ENCODE measurements around the gene RNF43.

The RNF43 gene

GRCh38 chr17:58390884-58391283 lies 26.4 kb downstream of the RNF43 start:
- Histone ChIP-seq H3K27ac (ENCODE audit: insufficient read depth in 1 of 2, low read depth in 1 of 2, low read length in 2 of 2, poor library complexity in 1 of 2, severe bottlenecking in 2 of 2) (no peak overlapping the region), H3K4me1 (ENCODE audit: control extremely low read depth in 1 of 4, control insufficient read depth in 4 of 4, insufficient read depth in 4 of 4, low read length in 3 of 4) (peaks cover 0 to 6% (median 0%) of the 10 kb centered on the region in 4 experiments), H3K27me3 (replicated peaks in 2 of 5; ENCODE audit: control insufficient read depth in 4 of 5, insufficient read depth in 5 of 5, low read length in 4 of 5) (no peaks in the 10 kb centered on the region), H3K9me3 (ENCODE audit: control extremely low read depth in 1 of 5, control insufficient read depth in 4 of 5, insufficient read depth in 2 of 5, low read depth in 1 of 5, low read length in 4 of 5) (peaks cover 0 to 1% (median 0%) of the 10 kb centered on the region in 5 experiments), H3K36me3 (ENCODE audit: control insufficient read depth in 4 of 4, insufficient read depth in 4 of 4, low read length in 3 of 4) (no peaks in the 10 kb centered on the region), H3K4me3 (ENCODE audit: control insufficient read depth in 1 of 7, extremely low read depth in 1 of 7, insufficient read depth in 4 of 7, low read depth in 2 of 7, low read length in 6 of 7) (no peak overlapping the region)
- CTCF ChIA-PET, result interaction anchor here (1.0 kb wide), 1 partner anchor 24 kb away, joined by 4 read pairs; no protein-coding TSS in a partner anchor
- WGBS (ENCODE audit: insufficient coverage), result 100% methylated on average over 1 of the region's 2 CpGs
- DNase-seq, result no peak
- POLR2A ChIA-PET, result no interaction called here

- DNase-seq, result no peak
- POLR2A ChIA-PET, result no interaction called here
- Histone ChIP-seq H3K4me3 (ENCODE audit: control insufficient read depth in 1 of 7, extremely low read depth in 1 of 7, insufficient read depth in 4 of 7, low read depth in 2 of 7, low read length in 6 of 7) (no peak overlapping the region), H3K36me3 (ENCODE audit: control insufficient read depth in 4 of 4, insufficient read depth in 4 of 4, low read length in 3 of 4) (no peaks in the 10 kb centered on the region), H3K27ac (ENCODE audit: insufficient read depth in 1 of 2, low read depth in 1 of 2, low read length in 2 of 2, poor library complexity in 1 of 2, severe bottlenecking in 2 of 2) (no peak overlapping the region), H3K27me3 (replicated peaks in 2 of 5; ENCODE audit: control insufficient read depth in 4 of 5, insufficient read depth in 5 of 5, low read length in 4 of 5) (no peaks in the 10 kb centered on the region), H3K4me1 (ENCODE audit: control extremely low read depth in 1 of 4, control insufficient read depth in 4 of 4, insufficient read depth in 4 of 4, low read length in 3 of 4) (peaks cover 0 to 15% (median 5%) of the 10 kb centered on the region in 4 experiments), H3K9me3 (ENCODE audit: control extremely low read depth in 1 of 5, control insufficient read depth in 4 of 5, insufficient read depth in 2 of 5, low read depth in 1 of 5, low read length in 4 of 5) (peaks cover 0 to 1% (median 0%) of the 10 kb centered on the region in 5 experiments)
- CTCF ChIA-PET, result interaction anchor here (1.3 kb wide), 1 partner anchor 65 kb away, joined by 3 read pairs; no protein-coding TSS in a partner anchor
- 100% methylated on average over 3 of the region's 3 CpGs for WGBS (ENCODE audit: insufficient coverage)
Measured at GRCh38 chr17:58388302-58389190, 28.8 kb downstream of the RNF43 start.

GRCh38 chr17:58387834-58388233 lies 29.5 kb downstream of the RNF43 start:
- no peak overlapping the region for H3K27ac ChIP-seq (ENCODE audit: insufficient read depth in 1 of 2, low read depth in 1 of 2, low read length in 2 of 2, poor library complexity in 1 of 2, severe bottlenecking in 2 of 2)
- H3K27me3 ChIP-seq (replicated peaks in 2 of 5; ENCODE audit: control insufficient read depth in 4 of 5, insufficient read depth in 5 of 5, low read length in 4 of 5), result no peaks in the 10 kb centered on the region
- peaks cover 0 to 15% (median 5%) of the 10 kb centered on the region in 4 experiments for H3K4me1 ChIP-seq (ENCODE audit: control extremely low read depth in 1 of 4, control insufficient read depth in 4 of 4, insufficient read depth in 4 of 4, low read length in 3 of 4)
- DNase-seq, result no peak
- no peak overlapping the region for H3K4me3 ChIP-seq (ENCODE audit: control insufficient read depth in 1 of 7, extremely low read depth in 1 of 7, insufficient read depth in 4 of 7, low read depth in 2 of 7, low read length in 6 of 7)
- WGBS (ENCODE audit: insufficient coverage), result no CpG with 5 or more reads among the region's 1 CpG
- H3K9me3 ChIP-seq (ENCODE audit: control extremely low read depth in 1 of 5, control insufficient read depth in 4 of 5, insufficient read depth in 2 of 5, low read depth in 1 of 5, low read length in 4 of 5), result peaks cover 0 to 1% (median 0%) of the 10 kb centered on the region in 5 experiments
- POLR2A ChIA-PET, result no interaction called here
- CTCF ChIA-PET, result no interaction called here
- no peaks in the 10 kb centered on the region for H3K36me3 ChIP-seq (ENCODE audit: control insufficient read depth in 4 of 4, insufficient read depth in 4 of 4, low read length in 3 of 4)

GRCh38 chr17:58386708-58387107 lies 30.6 kb downstream of the RNF43 start:
- Histone ChIP-seq H3K4me1 (ENCODE audit: control extremely low read depth in 1 of 4, control insufficient read depth in 4 of 4, insufficient read depth in 4 of 4, low read length in 3 of 4) (peaks cover 0 to 17% (median 5%) of the 10 kb centered on the region in 4 experiments), H3K9me3 (ENCODE audit: control extremely low read depth in 1 of 5, control insufficient read depth in 4 of 5, insufficient read depth in 2 of 5, low read depth in 1 of 5, low read length in 4 of 5) (peaks cover 0 to 1% (median 0%) of the 10 kb centered on the region in 5 experiments), H3K27ac (ENCODE audit: insufficient read depth in 1 of 2, low read depth in 1 of 2, low read length in 2 of 2, poor library complexity in 1 of 2, severe bottlenecking in 2 of 2) (no peak overlapping the region), H3K4me3 (ENCODE audit: control insufficient read depth in 1 of 7, extremely low read depth in 1 of 7, insufficient read depth in 4 of 7, low read depth in 2 of 7, low read length in 6 of 7) (no peak overlapping the region), H3K27me3 (replicated peaks in 2 of 5; ENCODE audit: control insufficient read depth in 4 of 5, insufficient read depth in 5 of 5, low read length in 4 of 5) (no peaks in the 10 kb centered on the region), H3K36me3 (ENCODE audit: control insufficient read depth in 4 of 4, insufficient read depth in 4 of 4, low read length in 3 of 4) (no peaks in the 10 kb centered on the region)
- CTCF ChIA-PET, result no interaction called here
- 90% methylated on average over 1 of the region's 3 CpGs for WGBS (ENCODE audit: insufficient coverage)
- DNase-seq, result no peak
- POLR2A ChIA-PET, result no interaction called here

DNA sequence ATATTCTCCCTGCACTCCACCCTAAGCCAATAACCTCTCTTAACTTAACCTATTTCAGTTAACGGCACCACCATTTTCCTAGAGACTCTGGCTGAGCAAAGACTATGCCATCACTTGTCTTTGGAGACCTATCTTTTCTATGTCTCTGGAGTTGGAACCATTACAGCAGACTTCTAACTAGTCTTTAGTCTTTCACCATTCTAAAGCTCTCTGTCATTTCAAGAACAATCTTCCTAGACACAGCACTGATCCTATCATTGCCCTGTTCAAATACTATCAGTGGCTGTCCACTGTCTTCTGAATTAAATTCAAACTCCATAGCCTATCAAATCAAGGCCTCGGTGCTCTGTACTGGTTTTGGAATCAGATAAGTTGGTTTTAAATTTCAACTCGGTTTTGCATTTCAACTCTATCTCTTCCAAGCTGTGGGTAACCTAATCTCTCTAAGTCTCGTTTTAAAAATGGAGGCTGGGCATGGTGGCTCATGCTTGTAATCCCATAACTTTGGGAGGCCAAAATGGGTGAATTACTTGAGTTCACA lies 31.9 kb downstream of the RNF43 start:
- no peak overlapping the region for H3K27ac ChIP-seq (ENCODE audit: insufficient read depth in 1 of 2, low read depth in 1 of 2, low read length in 2 of 2, poor library complexity in 1 of 2, severe bottlenecking in 2 of 2)
- peaks cover 0 to 1% (median 0%) of the 10 kb centered on the region in 5 experiments for H3K9me3 ChIP-seq (ENCODE audit: control extremely low read depth in 1 of 5, control insufficient read depth in 4 of 5, insufficient read depth in 2 of 5, low read depth in 1 of 5, low read length in 4 of 5)
- ChIA-PET CTCF (interaction anchor here (1.0 to 2.1 kb wide), 2 partner anchors 10 to 48 kb away, joined by 3 to 4 read pairs; no protein-coding TSS in a partner anchor), POLR2A (no interaction called here)
- no peak for DNase-seq
- no peaks in the 10 kb centered on the region for H3K27me3 ChIP-seq (replicated peaks in 2 of 5; ENCODE audit: control insufficient read depth in 4 of 5, insufficient read depth in 5 of 5, low read length in 4 of 5)
- H3K4me3 ChIP-seq (ENCODE audit: control insufficient read depth in 1 of 7, extremely low read depth in 1 of 7, insufficient read depth in 4 of 7, low read depth in 2 of 7, low read length in 6 of 7), result no peak overlapping the region
- WGBS (ENCODE audit: insufficient coverage), result 96% methylated on average over 3 of the region's 4 CpGs
- H3K4me1 ChIP-seq (ENCODE audit: control extremely low read depth in 1 of 4, control insufficient read depth in 4 of 4, insufficient read depth in 4 of 4, low read length in 3 of 4), result peaks cover 0 to 11% (median 5%) of the 10 kb centered on the region in 4 experiments
- H3K36me3 ChIP-seq (ENCODE audit: control insufficient read depth in 4 of 4, insufficient read depth in 4 of 4, low read length in 3 of 4), result no peaks in the 10 kb centered on the region

DNA sequence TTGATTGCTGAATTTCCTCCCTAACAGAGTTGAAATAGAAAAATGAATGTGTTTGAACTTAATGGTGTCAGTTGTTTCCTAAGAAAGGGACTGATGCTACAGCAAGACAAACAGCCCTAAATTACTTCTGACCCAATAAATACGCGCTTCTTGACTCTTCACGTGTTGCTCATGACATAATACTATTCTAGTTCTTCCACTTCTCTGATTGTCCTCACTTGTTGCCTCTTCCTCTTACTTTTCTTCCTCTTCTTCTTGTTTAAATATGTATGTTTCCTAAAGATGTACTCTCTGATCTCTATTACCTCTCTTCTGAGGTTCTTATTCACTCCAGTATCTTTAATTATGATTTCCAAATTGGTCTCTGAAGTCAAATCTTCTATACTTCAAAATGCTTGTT lies 32.4 kb downstream of the RNF43 start:
- no peak for DNase-seq
- ChIA-PET CTCF (interaction anchor here (0.6 to 2.1 kb wide), 4 partner anchors 10 to 158 kb away, joined by 3 to 4 read pairs (median 4); partner anchors contain the start of gene RNF43), POLR2A (no interaction called here)
- Histone ChIP-seq H3K9me3 (ENCODE audit: control extremely low read depth in 1 of 5, control insufficient read depth in 4 of 5, insufficient read depth in 2 of 5, low read depth in 1 of 5, low read length in 4 of 5) (peaks cover 0 to 1% (median 0%) of the 10 kb centered on the region in 5 experiments), H3K36me3 (ENCODE audit: control insufficient read depth in 4 of 4, insufficient read depth in 4 of 4, low read length in 3 of 4) (no peaks in the 10 kb centered on the region), H3K4me1 (ENCODE audit: control extremely low read depth in 1 of 4, control insufficient read depth in 4 of 4, insufficient read depth in 4 of 4, low read length in 3 of 4) (peaks cover 0 to 11% (median 5%) of the 10 kb centered on the region in 4 experiments), H3K4me3 (ENCODE audit: control insufficient read depth in 1 of 7, extremely low read depth in 1 of 7, insufficient read depth in 4 of 7, low read depth in 2 of 7, low read length in 6 of 7) (no peak overlapping the region), H3K27me3 (replicated peaks in 2 of 5; ENCODE audit: control insufficient read depth in 4 of 5, insufficient read depth in 5 of 5, low read length in 4 of 5) (no peaks in the 10 kb centered on the region), H3K27ac (ENCODE audit: insufficient read depth in 1 of 2, low read depth in 1 of 2, low read length in 2 of 2, poor library complexity in 1 of 2, severe bottlenecking in 2 of 2) (no peak overlapping the region)
- no CpG with 5 or more reads among the region's 3 CpGs for WGBS (ENCODE audit: insufficient coverage)

All from common myeloid progenitor, CD34-positive (primary cell).